Calu3 (cell line): Measurements from ENCODE around the gene SYDE2. TPM values are rescaled to one million over a fixed set of nuclear protein-coding genes. Genes with fewer than 3 reads are reported as not detected.

ENCODE experiments used
- BruUV-seq: library from RNA; stranded (reverse); fragments of 400-500 nt; replicated peaks from 2 replicates; lab custom pipeline; 2021; lab: Mats Ljungman, UMichigan
- CTCF ChIA-PET: fragments of 300-600 bp; sonication (Branson Sonifier 250); formaldehyde crosslinking; loops from one replicate; lab custom pipeline; 2022; ENCODE audit warnings: antibody characterized with exemption; lab: Charles Lee
- DNase-seq: peaks from one replicate; pipeline ENCODE4 v3.0.0; 2022
- H3K27ac Mint-ChIP-seq: one replicate; pipeline ENCODE4 v1.8.0; 2022; ENCODE audit warnings: mixed read lengths; ENCODE audit not compliant: unreplicated experiment
- H3K27me3 Mint-ChIP-seq: one replicate; pipeline ENCODE4 v1.8.0; 2022; ENCODE audit warnings: mixed read lengths; ENCODE audit not compliant: unreplicated experiment
- H3K36me3 Mint-ChIP-seq: one replicate; pipeline ENCODE4 v1.8.0; 2022; ENCODE audit warnings: mild to moderate bottlenecking, moderate library complexity, mixed read lengths; ENCODE audit not compliant: insufficient read depth, unreplicated experiment
- H3K4me1 Mint-ChIP-seq: one replicate; pipeline ENCODE4 v1.8.0; 2022; ENCODE audit warnings: mild to moderate bottlenecking, low read depth, mixed read lengths; ENCODE audit not compliant: unreplicated experiment
- H3K4me3 Mint-ChIP-seq: one replicate; pipeline ENCODE4 v1.8.0; 2022; ENCODE audit warnings: mild to moderate bottlenecking, low read depth, moderate library complexity, mixed read lengths; ENCODE audit not compliant: unreplicated experiment
- H3K9me3 Mint-ChIP-seq: one replicate; pipeline ENCODE4 v1.8.0; 2022; ENCODE audit warnings: low read depth, mixed read lengths; ENCODE audit not compliant: unreplicated experiment
- CTCF ChIP-seq: fragments of 200-600 bp; IDR thresholded peaks from one replicate; pipeline ENCODE4 v1.8.0; 2022; ENCODE audit warnings: antibody characterized with exemption; ENCODE audit not compliant: unreplicated experiment
- intact Hi-C: fragments of 100-400 bp; cut with micrococcal nuclease; formaldehyde crosslinking; loops from one replicate; pipeline ENCODE4 v1.10.0; 2022; ENCODE audit not compliant: unreplicated experiment
- total RNA-seq: library from RNA; stranded (reverse); gene quantifications from 2 replicates; pipeline ENCODE4 v1.2.3, GENCODE V29; 2022

Gene SYDE2
- total RNA-seq, 1 experiment from 2014 or later = 10.4 TPM

- no peak for TF ChIP-seq CTCF
- Mint-ChIP-seq H3K27me3 (no peaks in the 10 kb centered on the region), H3K4me3 (no peak overlapping the region), H3K9me3 (peaks cover 5% of the 10 kb centered on the region), H3K36me3 (peaks cover 7% of the 10 kb centered on the region), H3K27ac (no peak overlapping the region), H3K4me1 (no peaks in the 10 kb centered on the region)
- no peak for DNase-seq
- intact Hi-C loops = no loop called here
- BruUV-seq = no TSS peak
- CTCF ChIA-PET = no interaction called here
These were observed 16.6 kb downstream of the SYDE2 start for GRCh38 chr1:85184245-85184644.

GRCh38 chr1:85182700-85183099 lies 18.1 kb downstream of the SYDE2 start:
- intact Hi-C loops = no loop called here
- no peak for TF ChIP-seq CTCF
- CTCF ChIA-PET = no interaction called here
- Mint-ChIP-seq H3K36me3 (no peaks in the 10 kb centered on the region), H3K9me3 (no peaks in the 10 kb centered on the region), H3K4me1 (no peaks in the 10 kb centered on the region), H3K4me3 (no peak overlapping the region), H3K27me3 (no peaks in the 10 kb centered on the region), H3K27ac (no peak overlapping the region)
- BruUV-seq = no TSS peak
- no peak for DNase-seq

GRCh38 chr1:85180869-85181268 lies 19.9 kb downstream of the SYDE2 start:
- no peak overlapping the region for H3K4me3 Mint-ChIP-seq
- CTCF ChIA-PET = interaction anchor here (0.6 kb wide), 1 partner anchor 19 kb away, joined by 4 read pairs; no protein-coding TSS in a partner anchor
- TF ChIP-seq CTCF = no peak
- no peaks in the 10 kb centered on the region for H3K9me3 Mint-ChIP-seq
- BruUV-seq = no TSS peak
- DNase-seq = no peak
- intact Hi-C loops = no loop called here
- H3K4me1 Mint-ChIP-seq = no peaks in the 10 kb centered on the region
- no peaks in the 10 kb centered on the region for H3K27me3 Mint-ChIP-seq
- no peak overlapping the region for H3K27ac Mint-ChIP-seq
- H3K36me3 Mint-ChIP-seq = no peaks in the 10 kb centered on the region

GRCh38 chr1:85179522-85179921 lies 21.3 kb downstream of the SYDE2 start:
- intact Hi-C loops = no loop called here
- Mint-ChIP-seq H3K4me3 (no peak overlapping the region), H3K36me3 (no peaks in the 10 kb centered on the region), H3K4me1 (no peaks in the 10 kb centered on the region), H3K27me3 (no peaks in the 10 kb centered on the region), H3K27ac (no peak overlapping the region), H3K9me3 (no peaks in the 10 kb centered on the region)
- no peak for DNase-seq
- CTCF ChIA-PET = no interaction called here
- no TSS peak for BruUV-seq
- no peak for TF ChIP-seq CTCF
